IPS-20b (cell line): ENCODE results near the gene CDC37L1.
"Not testable (repeated sequence)": the region's sequence is repeated elsewhere in the genome, so short reads cannot be mapped to it uniquely, and the experiment has no call there.

Experiments used
- H3K27ac ChIP-seq: one replicate; pipeline ENCODE4 v1.5.1; 2013; ENCODE audit warnings: low read length
- H3K27me3 ChIP-seq: 2 replicates; pipeline ENCODE4 v1.6.1; 2013; ENCODE audit warnings: mild to moderate bottlenecking, low read length, inconsistent platforms; ENCODE audit not compliant: insufficient read depth
- H3K36me3 ChIP-seq: 2 replicates; pipeline ENCODE4 v1.6.1; 2013; ENCODE audit warnings: low read depth, mild to moderate bottlenecking, inconsistent platforms, low read length, moderate library complexity; ENCODE audit not compliant: insufficient read depth
- H3K4me1 ChIP-seq: 2 replicates; pipeline ENCODE4 v1.6.1; 2013; ENCODE audit warnings: mild to moderate bottlenecking, control low read depth, inconsistent platforms, low read length, moderate library complexity; ENCODE audit not compliant: insufficient read depth
- H3K4me3 ChIP-seq: 2 replicates; pipeline ENCODE4 v1.5.1; 2013; ENCODE audit warnings: mild to moderate bottlenecking, low read length, inconsistent platforms
- H3K9ac ChIP-seq: 2 replicates; pipeline ENCODE4 v1.6.1; 2013; ENCODE audit warnings: low read depth, mild to moderate bottlenecking, inconsistent platforms, low read length, moderate library complexity
- H3K9me3 ChIP-seq: 2 replicates; pipeline ENCODE4 v1.6.1; 2013; ENCODE audit warnings: mild to moderate bottlenecking, low read depth, low read length, inconsistent platforms; ENCODE audit not compliant: insufficient read depth

CDC37L1 gene

DNA sequence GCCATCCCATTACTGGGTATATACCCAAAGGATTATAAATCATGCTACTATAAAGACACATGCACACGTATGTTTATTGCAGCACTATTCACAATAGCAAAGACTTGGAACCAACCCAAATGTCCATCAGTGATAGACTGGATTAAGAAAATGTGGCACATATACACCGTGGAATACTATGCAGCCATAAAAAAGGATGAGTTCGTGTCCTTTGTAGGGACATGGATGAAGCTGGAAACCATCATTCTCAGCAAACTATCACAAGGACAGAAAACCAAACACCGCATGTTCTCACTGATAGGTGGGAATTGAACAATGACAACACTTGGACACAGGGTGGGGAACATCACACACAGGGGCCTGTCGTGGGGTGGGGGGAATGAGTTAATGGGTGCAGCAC lies 18.7 kb upstream of the CDC37L1 start:
- not testable (repeated sequence) for H3K4me3 ChIP-seq, H3K9me3 ChIP-seq, H3K27me3 ChIP-seq, H3K9ac ChIP-seq, H3K36me3 ChIP-seq, H3K27ac ChIP-seq
- H3K4me1 ChIP-seq = peaks cover 37% of the 10 kb centered on the region

DNA sequence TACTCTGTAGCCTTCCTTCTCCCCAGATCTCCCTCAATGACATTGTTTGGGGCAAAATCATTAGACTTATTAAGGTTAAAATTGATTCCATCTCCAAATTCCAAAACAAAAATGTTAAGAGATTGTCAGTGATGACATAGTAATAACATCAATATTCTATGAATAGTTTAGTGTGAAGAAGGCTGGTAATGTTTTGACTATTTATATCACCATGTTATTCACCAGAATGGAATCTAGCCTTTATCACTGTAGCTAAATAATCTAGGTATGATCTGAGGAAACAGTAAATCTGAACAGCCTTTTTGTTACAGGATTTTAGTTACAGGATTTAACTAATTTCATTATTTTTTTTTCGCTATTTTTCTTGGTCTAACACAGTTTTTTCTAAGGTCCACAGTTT lies 18.2 kb upstream of the CDC37L1 start:
- Histone ChIP-seq H3K36me3 (no peaks in the 10 kb centered on the region), H3K27me3 (peaks cover 9% of the 10 kb centered on the region; the same call in 1 of the 2 replicates), H3K9ac (peak overlapping the region; percentile 51; the same call in 1 of the 2 replicates), H3K4me1 (peaks cover 41% of the 10 kb centered on the region), H3K27ac (no peak overlapping the region), H3K9me3 (no peaks in the 10 kb centered on the region), H3K4me3 (peak overlapping the region; percentile 84; the same call in 1 of the 2 replicates)

DNA sequence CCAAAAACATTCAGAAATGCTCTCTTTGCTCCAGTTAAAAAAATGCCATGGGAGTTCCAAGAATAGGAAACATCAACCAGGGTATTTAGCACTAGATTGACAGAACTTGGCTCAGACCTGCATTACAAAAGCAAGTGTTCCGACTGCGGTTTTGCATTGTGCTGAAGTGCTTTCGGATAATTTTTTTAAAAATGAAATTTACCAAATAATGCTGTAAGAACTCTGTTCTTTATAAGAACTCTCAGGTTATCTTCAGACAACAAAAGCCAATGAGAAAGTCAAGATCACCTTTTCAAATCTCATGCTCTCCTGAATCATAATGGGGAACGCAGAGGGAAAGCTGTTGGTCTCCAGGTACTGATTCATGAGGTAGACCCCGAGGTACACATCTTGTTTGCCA lies 17.8 kb upstream of the CDC37L1 start:
- H3K36me3 ChIP-seq = no peaks in the 10 kb centered on the region
- H3K9ac ChIP-seq = peak overlapping the region; percentile 51; the same call in 1 of the 2 replicates
- H3K27ac ChIP-seq = no peak overlapping the region
- no peaks in the 10 kb centered on the region for H3K9me3 ChIP-seq
- H3K4me1 ChIP-seq = peaks cover 40% of the 10 kb centered on the region
- H3K4me3 ChIP-seq = peak overlapping the region; percentile 84
- H3K27me3 ChIP-seq = peaks cover 11% of the 10 kb centered on the region; the same call in 1 of the 2 replicates

DNA sequence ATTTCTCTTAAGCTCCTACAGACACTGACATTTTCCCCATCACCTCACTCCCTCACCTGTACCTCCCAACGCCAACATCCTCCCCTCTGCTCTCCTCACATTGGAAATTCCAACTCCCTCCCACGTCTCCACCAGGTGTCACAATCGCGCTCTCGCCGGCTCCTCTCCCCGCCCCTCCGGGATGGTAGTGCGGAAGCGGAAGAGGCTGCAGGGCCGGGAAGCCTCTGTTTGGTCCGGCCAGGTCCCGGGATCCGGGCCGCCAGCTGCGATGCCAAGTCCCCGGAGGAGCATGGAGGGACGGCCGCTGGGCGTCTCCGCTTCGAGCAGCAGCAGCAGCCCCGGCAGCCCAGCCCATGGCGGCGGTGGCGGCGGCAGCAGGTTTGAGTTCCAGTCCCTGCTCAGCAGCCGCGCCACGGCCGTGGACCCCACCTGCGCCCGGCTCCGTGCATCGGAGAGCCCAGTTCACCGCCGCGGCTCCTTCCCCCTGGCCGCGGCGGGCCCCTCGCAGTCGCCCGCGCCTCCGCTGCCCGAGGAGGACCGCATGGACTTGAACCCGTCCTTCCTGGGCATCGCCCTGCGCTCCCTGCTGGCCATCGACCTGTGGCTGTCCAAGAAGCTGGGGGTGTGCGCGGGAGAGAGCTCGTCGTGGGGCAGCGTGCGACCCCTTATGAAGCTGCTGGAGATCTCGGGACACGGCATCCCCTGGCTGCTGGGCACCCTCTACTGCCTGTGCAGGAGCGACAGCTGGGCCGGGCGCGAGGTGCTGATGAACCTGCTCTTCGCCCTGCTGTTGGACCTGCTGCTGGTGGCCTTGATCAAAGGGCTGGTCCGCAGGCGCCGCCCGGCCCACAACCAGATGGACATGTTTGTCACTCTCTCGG lies 17.0 kb upstream of the CDC37L1 start, which contains the start of gene PLPP6:
Gene PLPP6, plus strand, starts transcription at position 187 of the 881 bp plus-strand sequence. Its CDS starts 82 bp downstream, at position 269.
- peak within 1 kb of the TSS; percentile 84 for H3K4me3 ChIP-seq
- no peaks in the 10 kb centered on the region for H3K9me3 ChIP-seq
- peak within 1 kb of the TSS; percentile 51 for H3K9ac ChIP-seq
- H3K4me1 ChIP-seq = peaks cover 33% of the 10 kb centered on the region
- peaks cover 18% of the 10 kb centered on the region; the same call in 1 of the 2 replicates for H3K27me3 ChIP-seq
- no peaks in the 10 kb centered on the region for H3K36me3 ChIP-seq
- no peak within 1 kb of the TSS for H3K27ac ChIP-seq

DNA sequence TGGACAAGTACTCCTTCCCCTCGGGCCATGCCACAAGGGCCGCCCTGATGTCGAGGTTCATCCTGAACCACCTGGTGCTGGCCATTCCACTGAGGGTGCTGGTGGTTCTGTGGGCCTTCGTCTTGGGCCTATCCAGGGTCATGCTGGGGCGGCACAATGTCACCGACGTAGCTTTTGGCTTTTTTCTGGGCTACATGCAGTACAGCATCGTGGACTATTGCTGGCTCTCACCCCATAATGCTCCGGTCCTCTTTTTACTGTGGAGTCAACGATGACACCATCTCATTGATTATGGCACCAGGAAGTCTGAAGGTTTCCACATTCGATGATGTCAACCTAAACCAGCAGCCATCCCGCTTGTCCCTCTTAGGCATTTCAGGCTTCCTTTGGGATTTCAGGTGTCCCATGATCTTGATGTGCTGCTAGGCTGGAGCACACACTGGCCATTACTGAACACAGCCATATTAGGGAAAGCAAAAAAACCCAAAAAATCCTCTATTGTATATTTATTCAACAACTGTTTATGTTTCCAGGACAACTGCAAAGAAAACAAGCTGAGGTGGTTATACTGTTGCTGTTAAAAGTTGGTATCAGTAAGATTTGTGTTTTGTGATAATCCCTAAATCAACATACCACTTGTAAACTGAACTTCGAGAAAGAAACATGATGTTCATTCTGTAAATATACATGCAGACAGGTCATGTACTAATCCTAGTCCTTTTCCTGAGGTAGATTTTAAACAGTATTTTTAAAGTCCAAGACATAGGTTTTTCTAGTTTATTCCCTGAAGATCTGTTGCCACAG lies 16.2 kb upstream of the CDC37L1 start:
- H3K4me1 ChIP-seq = peaks cover 33% of the 10 kb centered on the region
- H3K9ac ChIP-seq = peak overlapping the region; percentile 51
- peaks cover 20% of the 10 kb centered on the region; the same call in 1 of the 2 replicates for H3K27me3 ChIP-seq
- no peaks in the 10 kb centered on the region for H3K36me3 ChIP-seq
- peak overlapping the region; percentile 84 for H3K4me3 ChIP-seq
- H3K9me3 ChIP-seq = no peaks in the 10 kb centered on the region
- no peak overlapping the region for H3K27ac ChIP-seq

DNA sequence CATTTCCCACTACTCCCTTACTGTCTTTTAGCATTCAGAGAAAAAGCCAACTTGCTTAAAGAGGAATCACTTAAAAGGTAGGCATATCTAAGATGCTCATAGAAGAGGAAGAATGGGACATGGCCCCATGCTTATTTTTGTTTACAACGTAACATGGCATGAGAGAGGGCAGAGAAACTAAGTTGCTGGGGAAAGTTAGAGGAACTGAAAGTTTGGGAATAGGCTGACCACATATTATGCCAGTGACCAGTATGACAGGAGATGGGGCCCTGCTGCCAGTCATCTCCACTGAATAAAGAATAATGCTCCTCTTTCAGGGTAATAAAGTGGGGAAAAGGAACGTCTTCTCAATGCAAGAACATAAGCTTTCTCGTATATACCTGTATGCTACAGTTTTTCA lies 15.4 kb upstream of the CDC37L1 start:
- Histone ChIP-seq H3K27me3 (peaks cover 20% of the 10 kb centered on the region; the same call in 1 of the 2 replicates), H3K9ac (no peak overlapping the region), H3K36me3 (no peaks in the 10 kb centered on the region), H3K4me3 (peak overlapping the region; percentile 37; the same call in 1 of the 2 replicates), H3K9me3 (no peaks in the 10 kb centered on the region), H3K27ac (no peak overlapping the region), H3K4me1 (peaks cover 33% of the 10 kb centered on the region)

DNA sequence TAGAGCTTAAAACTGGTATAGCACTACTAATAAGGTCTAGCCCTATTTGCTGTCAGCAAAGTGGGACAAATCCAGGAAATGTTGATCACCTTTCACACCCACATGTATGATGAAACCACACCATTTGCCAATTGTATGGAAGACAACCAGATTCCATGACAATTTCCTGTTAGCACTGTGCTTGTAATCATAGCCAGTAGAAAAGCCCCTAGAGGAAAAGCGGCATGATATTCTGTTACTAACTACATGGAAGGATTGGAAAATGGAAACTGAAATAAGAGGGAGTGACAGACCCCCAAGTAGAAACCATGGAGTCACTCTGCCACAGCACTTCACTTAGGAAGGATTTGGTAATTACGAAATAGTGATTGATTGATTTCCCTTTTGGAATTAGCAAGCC lies 14.0 kb upstream of the CDC37L1 start:
- Histone ChIP-seq H3K4me1 (peaks cover 33% of the 10 kb centered on the region), H3K9ac (0 out of 2 replicates have a peak overlapping the region, but pooled peaks have one; percentile 18), H3K27ac (no peak overlapping the region), H3K27me3 (peaks cover 20% of the 10 kb centered on the region; the same call in 1 of the 2 replicates), H3K9me3 (no peaks in the 10 kb centered on the region), H3K36me3 (no peaks in the 10 kb centered on the region), H3K4me3 (peak overlapping the region; percentile 79)

DNA sequence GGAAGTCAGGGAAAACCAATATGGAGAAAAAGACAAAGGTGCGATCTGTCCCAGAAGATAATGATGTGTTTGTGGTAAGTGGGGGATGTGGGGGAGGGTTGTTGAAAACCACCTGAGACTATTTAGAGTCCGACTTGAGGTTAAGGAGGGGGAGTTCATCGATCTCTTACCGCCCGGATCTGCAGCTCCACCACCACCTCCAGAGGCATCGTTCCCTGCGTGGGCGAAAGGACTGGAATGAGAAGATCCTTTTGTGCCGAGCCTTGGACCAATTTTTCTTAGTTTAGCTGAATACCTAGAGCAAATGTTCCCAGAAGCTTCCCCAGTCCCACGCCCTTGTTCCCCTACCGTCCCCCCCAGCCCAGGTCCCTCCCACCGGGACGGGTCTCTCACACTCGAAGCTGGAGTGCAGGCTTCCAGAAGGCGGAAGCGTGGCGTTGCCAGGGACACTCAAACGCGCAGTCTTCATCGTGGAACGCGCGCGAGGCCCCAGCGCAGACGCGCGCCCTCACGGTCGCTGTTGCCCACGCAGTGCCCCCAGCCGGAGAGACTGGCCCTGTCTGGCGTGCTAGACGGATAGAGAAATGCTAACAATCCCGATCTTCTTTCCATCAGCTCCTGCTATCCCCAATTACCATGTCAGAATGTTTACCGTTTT lies 13.2 kb upstream of the CDC37L1 start, which contains the start of gene SPATA6L:
Gene SPATA6L, minus strand, starts transcription at position 439 of the 658 bp plus-strand sequence. Its CDS starts 230 bp downstream, at position 209.
- H3K4me3 ChIP-seq = peak within 1 kb of the TSS; percentile 79
- H3K27me3 ChIP-seq = peaks cover 20% of the 10 kb centered on the region; the same call in 1 of the 2 replicates
- no peaks in the 10 kb centered on the region for H3K36me3 ChIP-seq
- no peak within 1 kb of the TSS for H3K27ac ChIP-seq
- H3K4me1 ChIP-seq = peaks cover 36% of the 10 kb centered on the region
- H3K9ac ChIP-seq = peak within 1 kb of the TSS; percentile 74; the same call in 1 of the 2 replicates
- no peaks in the 10 kb centered on the region for H3K9me3 ChIP-seq

DNA sequence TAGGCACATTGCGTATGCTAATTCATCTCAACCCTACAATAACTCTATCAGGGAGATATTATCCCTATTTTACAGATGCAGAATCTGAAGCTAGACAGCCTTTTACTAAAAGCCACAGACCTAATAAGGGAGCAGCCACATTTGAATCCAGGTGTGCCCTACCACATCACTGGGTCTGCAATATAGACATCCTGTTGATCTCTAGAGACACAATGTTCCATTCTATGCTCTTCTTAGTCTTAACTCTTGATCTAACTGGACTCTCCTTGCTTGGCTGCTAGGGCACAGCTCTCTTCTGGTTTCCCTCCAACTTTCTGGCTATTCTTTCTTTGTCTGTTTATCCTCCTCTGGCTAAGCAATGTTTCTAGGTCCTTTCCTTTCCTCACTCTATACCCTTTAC lies 11.7 kb upstream of the CDC37L1 start:
- Histone ChIP-seq H3K27me3 (peaks cover 20% of the 10 kb centered on the region; the same call in 1 of the 2 replicates), H3K9ac (no peak overlapping the region), H3K36me3 (no peaks in the 10 kb centered on the region), H3K27ac (no peak overlapping the region), H3K4me1 (peaks cover 32% of the 10 kb centered on the region), H3K9me3 (no peaks in the 10 kb centered on the region), H3K4me3 (no peak overlapping the region)

DNA sequence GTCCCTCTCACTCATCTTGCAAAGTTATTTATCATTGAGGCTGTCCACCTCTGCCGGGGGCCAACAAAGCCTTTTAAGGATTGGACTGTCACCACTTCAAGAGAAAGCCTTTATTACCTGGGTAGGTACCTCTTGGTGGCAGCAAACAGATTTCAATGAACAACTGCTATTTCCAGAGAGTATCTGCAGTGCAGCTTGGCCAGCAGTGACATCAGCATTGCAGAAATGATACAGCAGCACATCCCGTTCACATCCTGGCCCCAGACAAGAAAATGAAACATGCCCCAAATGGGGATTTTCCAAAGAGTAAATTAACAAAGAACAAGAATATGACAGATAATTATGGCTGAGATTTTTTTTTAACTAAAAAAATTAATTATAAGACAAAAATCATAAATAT lies 10.8 kb upstream of the CDC37L1 start:
- Histone ChIP-seq H3K9ac (no peak overlapping the region), H3K36me3 (no peaks in the 10 kb centered on the region), H3K27me3 (peaks cover 20% of the 10 kb centered on the region; the same call in 1 of the 2 replicates), H3K27ac (no peak overlapping the region), H3K9me3 (no peaks in the 10 kb centered on the region), H3K4me3 (no peak overlapping the region), H3K4me1 (peaks cover 26% of the 10 kb centered on the region)

DNA sequence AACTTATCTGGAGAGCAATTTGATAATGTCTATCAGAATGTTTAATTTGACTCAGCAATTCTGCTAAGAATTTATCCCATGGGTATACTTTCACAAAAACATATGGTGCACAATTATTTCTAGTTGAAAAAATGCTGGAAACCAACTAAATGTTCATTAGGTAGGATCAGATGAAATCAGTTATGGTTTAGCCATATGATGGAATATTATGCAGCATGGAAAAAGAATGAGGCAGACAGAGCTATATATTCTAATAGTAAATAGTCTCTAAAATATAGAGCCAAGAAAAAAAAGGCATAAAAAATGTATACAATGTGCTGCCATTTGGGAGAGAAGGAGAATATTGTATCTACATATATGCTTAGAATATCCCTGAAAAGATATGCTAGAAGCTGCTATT lies 9.5 kb upstream of the CDC37L1 start:
- Histone ChIP-seq H3K36me3 (no peaks in the 10 kb centered on the region), H3K9ac (no peak overlapping the region), H3K9me3 (no peaks in the 10 kb centered on the region), H3K4me1 (peaks cover 17% of the 10 kb centered on the region; the same call in 1 of the 2 replicates), H3K27ac (no peak overlapping the region), H3K4me3 (no peak overlapping the region), H3K27me3 (peaks cover 20% of the 10 kb centered on the region; the same call in 1 of the 2 replicates)
